Measurements from ENCODE around the gene ZNF181.
"Not testable (repeated sequence)": the region's sequence is repeated elsewhere in the genome, so short reads cannot be mapped to it uniquely, and the experiment has no call there.

The ZNF181 gene

GRCh38 chr19:34733746-34734536 is at the start of gene ZNF181:
Gene ZNF181 (plus strand): TSS chr19:34734243. CDS start chr19:34735038, 795 bp downstream.
- DNase-seq (ENCODE audit: low spot score): peak; percentile 81

GRCh38 chr19:34685266-34685665 is 48.8 kb upstream of the ZNF181 start:
- not testable (repeated sequence) for DNase-seq (ENCODE audit: low spot score)

- DNase-seq (ENCODE audit: low spot score): no peak
Measured at GRCh38 chr19:34686455-34686854, 47.6 kb upstream of the ZNF181 start.

- no peak for DNase-seq (ENCODE audit: low spot score)
Measured at GRCh38 chr19:34687348-34687747, 46.7 kb upstream of the ZNF181 start.

GRCh38 chr19:34688592-34688991 is 45.5 kb upstream of the ZNF181 start:
- DNase-seq (ENCODE audit: low spot score): no peak

GRCh38 chr19:34690372-34690771 is 43.7 kb upstream of the ZNF181 start:
- DNase-seq (ENCODE audit: low spot score): no peak

- DNase-seq (ENCODE audit: low spot score): no peak
Measured at GRCh38 chr19:34692549-34692948, 41.5 kb upstream of the ZNF181 start.

- no peak for DNase-seq (ENCODE audit: low spot score)
Measured at GRCh38 chr19:34707661-34708060, 26.4 kb upstream of the ZNF181 start.

- DNase-seq (ENCODE audit: low spot score): no peak
Measured at GRCh38 chr19:34711890-34712289, 22.2 kb upstream of the ZNF181 start.

GRCh38 chr19:34712395-34713261 is 21.4 kb upstream of the ZNF181 start:
- peak; percentile 81 for DNase-seq (ENCODE audit: low spot score)

- DNase-seq (ENCODE audit: low spot score): no peak
Measured at GRCh38 chr19:34713262-34713637, 20.8 kb upstream of the ZNF181 start.

- DNase-seq (ENCODE audit: low spot score): no peak
Measured at GRCh38 chr19:34715357-34715756, 18.7 kb upstream of the ZNF181 start.

GRCh38 chr19:34722353-34722752 is 11.7 kb upstream of the ZNF181 start:
- DNase-seq (ENCODE audit: low spot score): no peak

GRCh38 chr19:34725400-34725799 is 8.6 kb upstream of the ZNF181 start:
- DNase-seq (ENCODE audit: low spot score): no peak

GRCh38 chr19:34731019-34731829 is 2.8 kb upstream of the ZNF181 start:
- DNase-seq (ENCODE audit: low spot score): no peak

GRCh38 chr19:34731964-34732363 is 2.1 kb upstream of the ZNF181 start:
- no peak for DNase-seq (ENCODE audit: low spot score)

- DNase-seq (ENCODE audit: low spot score): no peak
Measured at GRCh38 chr19:34732612-34733211, 1.3 kb upstream of the ZNF181 start.

GRCh38 chr19:34733266-34733745 is 737 bp upstream of the ZNF181 start:
- no peak for DNase-seq (ENCODE audit: low spot score)

- DNase-seq (ENCODE audit: low spot score): no peak
Measured at GRCh38 chr19:34734537-34735103, 577 bp downstream of the ZNF181 start.

GRCh38 chr19:34744896-34745690 is 11.1 kb downstream of the ZNF181 start:
- DNase-seq (ENCODE audit: low spot score): no peak

GRCh38 chr19:34757441-34757840 is 23.4 kb downstream of the ZNF181 start:
- DNase-seq (ENCODE audit: low spot score): no peak
